HL-60 (cell line): ENCODE measurements around the gene MGAT5.

Experiments
- DNase-seq, 2 experiments: peaks; one replicate each; pipeline ENCODE4 v3.0.0-alpha.2; 2010 to 2020; ENCODE audit warnings: low read depth in 1 of 2, low spot score in 1 of 2
- H3K27ac ChIP-seq: fragments of 250-450 bp; sonication (Bioruptor Pico); replicated peaks from 2 replicates; pipeline ENCODE4 v1.5.1; 2020; ENCODE audit warnings: mild to moderate bottlenecking, moderate library complexity
- H3K27me3 ChIP-seq: fragments of 250-450 bp; sonication (Bioruptor Pico); 2 replicates; pipeline ENCODE4 v1.5.1; 2021; ENCODE audit warnings: mild to moderate bottlenecking, moderate library complexity; ENCODE audit not compliant: insufficient read depth, poor library complexity, severe bottlenecking
- H3K4me3 ChIP-seq: replicated peaks from 2 replicates; pipeline ENCODE4 v1.5.1; 2011; ENCODE audit warnings: mild to moderate bottlenecking, control low read depth, low read length; ENCODE audit not compliant: insufficient read depth
- CTCF ChIP-seq: IDR thresholded peaks from one replicate; pipeline ENCODE4 v1.5.1; 2011; ENCODE audit warnings: low read length, control low read depth, inconsistent platforms; ENCODE audit not compliant: insufficient read depth
- GABPA ChIP-seq: IDR thresholded peaks from 2 replicates; pipeline ENCODE4 v1.6.1; 2012; ENCODE audit warnings: low read depth
- POLR2AphosphoS5 ChIP-seq: IDR thresholded peaks from 2 replicates; pipeline ENCODE4 v1.6.1; 2012; ENCODE audit warnings: low read depth
- REST ChIP-seq: IDR thresholded peaks from 2 replicates; pipeline ENCODE4 v1.6.1; 2012; ENCODE audit warnings: low read depth; ENCODE audit not compliant: insufficient replicate concordance
- SPI1 ChIP-seq: IDR thresholded peaks from 2 replicates; pipeline ENCODE4 v1.6.1; 2012; ENCODE audit warnings: low read depth, mild to moderate bottlenecking, borderline replicate concordance

MGAT5 gene

GRCh38 chr2:134462791-134463698, 209.2 kb downstream of the MGAT5 start:
- no peaks in the 10 kb centered on the region for H3K27me3 ChIP-seq
- H3K27ac ChIP-seq = no peak overlapping the region
- no peak overlapping the region for H3K4me3 ChIP-seq
- DNase-seq = no peak
- no peak for TF ChIP-seq CTCF
- TF ChIP-seq GABPA = no peak

- no peak for TF ChIP-seq SPI1
- TF ChIP-seq CTCF = no peak
- TF ChIP-seq POLR2AphosphoS5 = no peak
- TF ChIP-seq REST = no peak
- TF ChIP-seq GABPA = no peak
- H3K27ac ChIP-seq = no peak overlapping the region
- no peak for DNase-seq
- H3K4me3 ChIP-seq = no peak overlapping the region
- no peaks in the 10 kb centered on the region for H3K27me3 ChIP-seq
These were observed 209.8 kb downstream of the MGAT5 start for GRCh38 chr2:134463699-134464022.

- H3K27me3 ChIP-seq = no peaks in the 10 kb centered on the region
- H3K27ac ChIP-seq = no peak overlapping the region
- DNase-seq = no peak
- no peak overlapping the region for H3K4me3 ChIP-seq
- no peak for TF ChIP-seq POLR2AphosphoS5
- no peak for TF ChIP-seq SPI1
- TF ChIP-seq CTCF = no peak
- no peak for TF ChIP-seq GABPA
- TF ChIP-seq REST = no peak
These were observed 211.6 kb downstream of the MGAT5 start for GRCh38 chr2:134465228-134466105.
